BJ (cell line): ENCODE results near the gene DMAC2L. TPM values are rescaled to one million over a fixed set of nuclear protein-coding genes. Genes with fewer than 3 reads are reported as not detected.

Experiments used
- CTCF ChIA-PET: fragments of 350-600 bp; formaldehyde crosslinking; extraction: SDS; loops from one replicate; lab custom pipeline; 2021; ENCODE audit warnings: antibody characterized with exemption, inconsistent platforms; lab: Yijun Ruan, JAX
- POLR2A ChIA-PET: fragments of 300-600 bp; sonication (Branson Sonifier 250); formaldehyde crosslinking; extraction: SDS; loops from one replicate; lab custom pipeline; 2021; ENCODE audit warnings: antibody characterized with exemption; lab: Charles Lee
- DNase-seq: peaks from one replicate; pipeline ENCODE4 v3.0.0-alpha.2; 2011; ENCODE audit warnings: low read depth
- H3K27me3 ChIP-seq: 2 replicates; pipeline ENCODE4 v1.6.0; 2011; ENCODE audit warnings: low read length; ENCODE audit not compliant: control insufficient read depth, insufficient read depth
- H3K36me3 ChIP-seq: 2 replicates; pipeline ENCODE4 v1.5.1; 2011; ENCODE audit warnings: low read length; ENCODE audit not compliant: control insufficient read depth, insufficient read depth
- H3K4me3 ChIP-seq: 2 replicates; pipeline ENCODE4 v1.5.1; 2011; ENCODE audit warnings: low read depth, mild to moderate bottlenecking, control low read depth, low read length
- polyA plus RNA-seq: library from polyadenylated mRNA; depleted of rRNA; stranded (reverse); fragments of >200 nt; gene quantifications from 2 replicates; pipeline ENCODE4 v1.2.3, GENCODE V29; 2011
- TF ChIP-seq, protein P1 (sequence below): IDR thresholded peaks from 2 replicates; pipeline ENCODE4 v1.5.1; 2011; ENCODE audit warnings: low read depth, mild to moderate bottlenecking, control low read depth, inconsistent platforms, low read length, moderate library complexity; ENCODE audit not compliant: insufficient read depth

Gene DMAC2L
- polyA plus RNA-seq, 1 experiment = 6.8 TPM

DNA sequence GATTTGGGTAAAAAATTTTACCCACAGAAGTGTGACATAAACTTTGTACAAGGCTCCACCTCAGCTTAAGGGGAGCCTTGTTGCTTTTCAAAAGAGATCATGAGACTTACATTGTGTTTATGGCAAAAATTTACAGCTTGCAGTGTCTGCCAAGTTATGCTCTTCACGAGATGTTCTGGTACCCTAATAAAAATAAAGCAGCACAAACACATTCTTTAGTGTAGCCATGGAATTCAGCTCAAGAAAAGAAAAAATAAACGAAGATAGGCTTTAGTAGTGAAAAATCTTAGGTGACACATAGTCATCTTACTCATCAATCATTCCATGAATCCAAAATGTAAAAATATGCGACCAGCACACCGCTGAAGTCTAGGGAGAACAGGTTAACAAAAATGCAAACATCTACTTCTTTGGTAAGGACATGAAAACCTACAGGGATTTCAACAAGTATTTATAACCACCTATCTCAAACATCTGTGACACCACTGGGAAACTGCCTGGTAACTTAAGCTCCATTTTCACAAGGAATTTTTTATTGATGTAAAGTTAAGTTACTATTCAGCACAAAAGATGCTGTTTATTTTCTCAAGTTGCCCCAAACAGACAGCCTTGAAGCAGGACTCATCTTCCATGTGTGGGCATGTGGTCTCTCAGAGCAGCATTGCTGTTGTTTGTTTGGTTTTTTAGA, 32.9 kb downstream of the DMAC2L start:
- TF ChIP-seq, protein P1, sequence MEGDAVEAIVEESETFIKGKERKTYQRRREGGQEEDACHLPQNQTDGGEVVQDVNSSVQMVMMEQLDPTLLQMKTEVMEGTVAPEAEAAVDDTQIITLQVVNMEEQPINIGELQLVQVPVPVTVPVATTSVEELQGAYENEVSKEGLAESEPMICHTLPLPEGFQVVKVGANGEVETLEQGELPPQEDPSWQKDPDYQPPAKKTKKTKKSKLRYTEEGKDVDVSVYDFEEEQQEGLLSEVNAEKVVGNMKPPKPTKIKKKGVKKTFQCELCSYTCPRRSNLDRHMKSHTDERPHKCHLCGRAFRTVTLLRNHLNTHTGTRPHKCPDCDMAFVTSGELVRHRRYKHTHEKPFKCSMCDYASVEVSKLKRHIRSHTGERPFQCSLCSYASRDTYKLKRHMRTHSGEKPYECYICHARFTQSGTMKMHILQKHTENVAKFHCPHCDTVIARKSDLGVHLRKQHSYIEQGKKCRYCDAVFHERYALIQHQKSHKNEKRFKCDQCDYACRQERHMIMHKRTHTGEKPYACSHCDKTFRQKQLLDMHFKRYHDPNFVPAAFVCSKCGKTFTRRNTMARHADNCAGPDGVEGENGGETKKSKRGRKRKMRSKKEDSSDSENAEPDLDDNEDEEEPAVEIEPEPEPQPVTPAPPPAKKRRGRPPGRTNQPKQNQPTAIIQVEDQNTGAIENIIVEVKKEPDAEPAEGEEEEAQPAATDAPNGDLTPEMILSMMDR = no peak
- peak; percentile 65 for DNase-seq
- Histone ChIP-seq H3K27me3 (no peaks in the 10 kb centered on the region), H3K36me3 (no peaks in the 10 kb centered on the region), H3K4me3 (no peak overlapping the region)
- POLR2A ChIA-PET = interaction anchor here (0.6 to 1.2 kb wide), 4 partner anchors 9 to 182 kb away, joined by 3 to 9 read pairs (median 8); no protein-coding TSS in a partner anchor
- CTCF ChIA-PET = interaction anchor here (0.8 to 3.8 kb wide), 4 partner anchors 24 to 429 kb away, joined by 3 to 29 read pairs (median 4); partner anchors contain the start of gene MAP4K5

DNA sequence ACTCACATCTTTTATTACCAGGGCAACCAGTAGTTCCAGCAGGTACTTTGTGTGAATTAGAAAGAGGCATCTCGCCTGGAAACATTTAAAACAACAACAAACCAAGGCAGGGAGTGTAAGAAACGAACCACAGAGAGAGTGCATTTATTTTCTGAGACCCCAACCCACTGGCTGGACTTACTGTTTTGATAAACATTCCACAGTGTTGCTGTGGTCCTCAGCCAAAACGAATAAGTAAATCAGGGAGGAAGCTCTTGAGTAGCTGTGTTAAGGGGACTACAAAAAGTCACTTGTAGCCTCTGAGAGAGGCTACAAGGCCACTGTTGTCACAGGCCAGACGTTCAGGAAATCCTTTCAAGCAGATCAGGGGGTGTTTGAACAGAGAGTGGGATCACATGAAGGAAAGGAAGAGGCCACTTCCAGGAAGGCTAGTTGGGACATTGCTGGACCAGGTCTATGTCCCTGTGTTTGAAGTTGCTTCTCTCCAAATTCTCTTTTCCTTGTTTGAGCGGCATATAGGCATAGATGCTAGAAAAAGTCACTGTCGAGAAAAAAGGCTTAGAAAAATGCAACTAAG, 33.8 kb downstream of the DMAC2L start:
- DNase-seq = no peak
- ChIA-PET POLR2A (no interaction called here), CTCF (interaction anchor here (0.8 to 1.1 kb wide), 3 partner anchors 25 to 428 kb away, joined by 3 to 5 read pairs (median 4); partner anchors contain the start of gene MAP4K5)
- Histone ChIP-seq H3K36me3 (no peaks in the 10 kb centered on the region), H3K27me3 (no peaks in the 10 kb centered on the region), H3K4me3 (no peak overlapping the region)
- TF ChIP-seq, protein P1 = no peak

DNA sequence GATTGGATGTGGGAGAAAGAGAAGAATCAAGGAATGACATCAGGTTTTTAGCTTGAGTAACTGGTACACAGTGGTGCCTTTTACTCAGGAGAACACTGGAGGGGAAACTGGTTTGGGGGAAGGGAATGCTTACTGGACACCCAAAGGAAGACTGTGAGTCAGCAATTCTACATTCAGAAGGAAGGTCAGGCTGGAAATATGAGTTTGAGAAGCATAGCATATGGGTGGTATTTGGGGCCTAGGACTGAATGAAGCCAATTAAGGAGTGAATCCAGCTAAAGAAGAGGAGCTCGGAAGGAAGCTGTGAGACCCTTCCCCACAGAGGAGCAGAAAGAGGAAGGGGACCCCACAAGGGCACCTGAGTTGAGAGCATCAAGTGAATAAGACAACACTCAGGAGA, 35.4 kb downstream of the DMAC2L start:
- Histone ChIP-seq H3K36me3 (no peaks in the 10 kb centered on the region), H3K4me3 (no peak overlapping the region), H3K27me3 (no peaks in the 10 kb centered on the region)
- TF ChIP-seq, protein P1 = no peak
- DNase-seq = no peak
- CTCF ChIA-PET = interaction anchor here (0.7 to 1.3 kb wide), 3 partner anchors 12 to 116 kb away, joined by 3 to 5 read pairs (median 5); partner anchors contain the start of gene SOS2
- POLR2A ChIA-PET = no interaction called here

DNA sequence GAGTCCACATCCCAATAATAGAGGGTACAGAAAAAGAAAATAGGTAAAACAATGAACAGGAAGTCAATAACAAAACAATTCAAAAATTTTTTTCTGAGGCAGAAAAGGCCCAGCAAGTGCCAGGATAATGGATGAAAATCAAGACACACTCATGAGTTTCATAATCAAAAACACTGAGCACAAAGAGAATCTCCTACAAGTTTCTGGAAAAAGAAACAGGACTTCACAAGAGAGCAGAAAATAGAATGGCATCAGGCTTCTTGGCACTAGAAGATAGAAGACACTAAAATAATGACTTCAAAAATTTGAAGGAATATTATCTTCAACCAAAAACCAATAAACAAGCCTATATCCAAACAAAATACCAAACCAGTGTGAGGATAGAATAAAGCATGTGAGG, 36.8 kb downstream of the DMAC2L start:
- POLR2A ChIA-PET = no interaction called here
- H3K36me3 ChIP-seq = no peaks in the 10 kb centered on the region
- CTCF ChIA-PET = no interaction called here
- no peak for DNase-seq
- TF ChIP-seq, protein P1 = no peak
- no peak overlapping the region for H3K4me3 ChIP-seq
- no peaks in the 10 kb centered on the region for H3K27me3 ChIP-seq

DNA sequence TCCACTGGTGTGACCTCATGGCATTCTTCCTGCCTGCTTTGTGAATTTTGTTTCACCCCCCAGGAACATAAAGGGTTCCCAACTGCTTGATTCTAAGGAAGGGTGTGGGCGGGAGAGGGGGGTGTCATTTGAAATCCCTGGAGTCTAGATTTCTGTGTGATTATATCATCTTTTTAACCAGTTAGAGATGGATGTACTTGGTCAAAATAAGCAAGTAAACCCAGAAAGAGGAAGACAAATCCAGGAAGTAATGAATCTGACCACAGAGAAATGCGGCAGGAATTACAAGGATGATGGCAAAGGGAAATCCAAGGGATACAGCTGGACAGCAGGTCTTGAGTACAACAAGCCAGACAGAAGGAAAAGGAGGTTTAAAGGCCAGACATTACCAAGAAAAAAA, 38.9 kb downstream of the DMAC2L start:
- Histone ChIP-seq H3K4me3 (no peak overlapping the region), H3K27me3 (no peaks in the 10 kb centered on the region), H3K36me3 (no peaks in the 10 kb centered on the region)
- DNase-seq = peak; percentile 47
- TF ChIP-seq, protein P1 = no peak
- POLR2A ChIA-PET = no interaction called here
- CTCF ChIA-PET = interaction anchor here (0.8 kb wide), 1 partner anchor 9 kb away, joined by 3 read pairs; no protein-coding TSS in a partner anchor
